Cardiac fibroblast (primary cell): ENCODE measurements around the gene JPH3.

Experiments used
- DNase-seq, 2 donors: peaks; one replicate each; pipeline versions ENCODE4 v3.0.0 to v3.0.0-alpha.2; 2010; ENCODE audit warnings: low read depth in 2 of 2
- H3K4me3 ChIP-seq, 2 donors: replicated peaks in 1 of 2; 1 replicate in 1 of 2; 2 replicates in 1 of 2; pipeline ENCODE4 v1.5.1; 2011; ENCODE audit warnings: low read depth in 2 of 2, low read length in 2 of 2, mild to moderate bottlenecking in 2 of 2, moderate library complexity in 1 of 2
- CTCF ChIP-seq: IDR thresholded peaks from one replicate; pipeline ENCODE4 v1.5.1; 2011; ENCODE audit warnings: low read depth, mild to moderate bottlenecking, low read length, inconsistent platforms

The JPH3 gene

GRCh38 chr16:87559945-87560344 lies 42.4 kb upstream of the JPH3 start:
- DNase-seq, result peak in 1 of 2 donors; percentile 18
- TF ChIP-seq CTCF, result no peak
- H3K4me3 ChIP-seq, result no peak overlapping the region

- no peak overlapping the region for H3K4me3 ChIP-seq
- peak; percentile 44 to 53 for DNase-seq
- TF ChIP-seq CTCF, result no peak
Observed at GRCh38 chr16:87560428-87561199, 41.7 kb upstream of the JPH3 start.

- H3K4me3 ChIP-seq, result no peak overlapping the region
- no peak for DNase-seq
- TF ChIP-seq CTCF, result no peak
Observed at GRCh38 chr16:87561200-87562105, 40.9 kb upstream of the JPH3 start.

GRCh38 chr16:87562201-87562600 lies 40.1 kb upstream of the JPH3 start:
- no peak for DNase-seq
- TF ChIP-seq CTCF, result no peak
- H3K4me3 ChIP-seq, result no peak overlapping the region

GRCh38 chr16:87563022-87563421 lies 39.3 kb upstream of the JPH3 start:
- no peak for DNase-seq
- no peak overlapping the region for H3K4me3 ChIP-seq
- TF ChIP-seq CTCF, result no peak

- TF ChIP-seq CTCF, result no peak
- no peak overlapping the region for H3K4me3 ChIP-seq
Observed at GRCh38 chr16:87563714-87564523, 38.4 kb upstream of the JPH3 start.

More at GRCh38 chr16:87563714-87564523, 38.4 kb upstream of the JPH3 start:
- DNase-seq, result no peak
